ENCODE measurements around the gene PCARE. TPM values are rescaled to one million over a fixed set of nuclear protein-coding genes. Genes with fewer than 3 reads are reported as not detected.

The PCARE gene
- total RNA-seq, 1 experiment from 2014 or later: not detected

GRCh38 chr2:29059624-29060023 is 14.7 kb downstream of the PCARE start:
- CTCF ChIA-PET: no interaction called here
- H3K36me3 Mint-ChIP-seq: no peaks in the 10 kb centered on the region
- no peaks in the 10 kb centered on the region for H3K9me3 Mint-ChIP-seq
- POLR2A ChIA-PET: no interaction called here
- no peaks in the 10 kb centered on the region for H3K27me3 Mint-ChIP-seq (ENCODE audit: low read depth)
- ATAC-seq (no peak), DNase-seq (ENCODE audit: low spot score) (no peak)
- no peak overlapping the region for H3K4me3 Mint-ChIP-seq
- peaks cover 10% of the 10 kb centered on the region for H3K4me1 Mint-ChIP-seq
- TF ChIP-seq STAT6 (CRISPR knock-in tag; conservative IDR thresholded peaks at IDR 0.05; ENCODE audit: low read depth) (no peak), ARID4B (CRISPR knock-in tag; IDR thresholded peaks at IDR 0.05; ENCODE audit: borderline replicate concordance) (no peak)
- no peak overlapping the region for H3K27ac Mint-ChIP-seq

GRCh38 chr2:29057006-29057405 is 17.3 kb downstream of the PCARE start:
- Mint-ChIP-seq H3K4me3 (no peak overlapping the region), H3K9me3 (no peaks in the 10 kb centered on the region), H3K4me1 (peaks cover 19% of the 10 kb centered on the region), H3K36me3 (no peaks in the 10 kb centered on the region), H3K27me3 (ENCODE audit: low read depth) (no peaks in the 10 kb centered on the region), H3K27ac (no peak overlapping the region)
- ChIA-PET POLR2A (no interaction called here), CTCF (no interaction called here)
- ATAC-seq (no peak), DNase-seq (ENCODE audit: low spot score) (no peak)
- TF ChIP-seq ZNF423 (CRISPR knock-in tag; IDR thresholded peaks at IDR 0.05) (no peak), RELA (CRISPR knock-in tag; IDR thresholded peaks at IDR 0.05; ENCODE audit: borderline replicate concordance) (no peak), NR2C2 (CRISPR knock-in tag; IDR thresholded peaks at IDR 0.05) (no peak), TCF7 (CRISPR knock-in tag; IDR thresholded peaks at IDR 0.05; ENCODE audit: low read depth) (no peak), FOXP4 (CRISPR knock-in tag; IDR thresholded peaks at IDR 0.05) (no peak), ZNF121 (CRISPR knock-in tag; IDR thresholded peaks at IDR 0.05) (no peak), MAX (CRISPR knock-in tag; IDR thresholded peaks at IDR 0.05) (no peak), CREB1 (CRISPR knock-in tag; IDR thresholded peaks at IDR 0.05) (no peak), ZNF532 (CRISPR knock-in tag; IDR thresholded peaks at IDR 0.05; ENCODE audit: borderline replicate concordance) (no peak), GABPB1 (CRISPR knock-in tag; IDR thresholded peaks at IDR 0.05) (no peak), EMX1 (CRISPR knock-in tag; IDR thresholded peaks at IDR 0.05) (no peak), MXD4 (CRISPR knock-in tag; IDR thresholded peaks at IDR 0.05; ENCODE audit: borderline replicate concordance) (no peak), PREB (CRISPR knock-in tag; IDR thresholded peaks at IDR 0.05; ENCODE audit: borderline replicate concordance) (no peak), ZNF263 (CRISPR knock-in tag; IDR thresholded peaks at IDR 0.05; ENCODE audit: low read depth) (no peak), IRF2 (CRISPR knock-in tag; IDR thresholded peaks at IDR 0.05; ENCODE audit: borderline replicate concordance, low read depth) (no peak), ZNF281 (CRISPR knock-in tag; IDR thresholded peaks at IDR 0.05) (no peak)
